GM21390 (cell line): ENCODE results near the gene LHFPL4.
"Not testable (repeated sequence)": the region's sequence is repeated elsewhere in the genome, so short reads cannot be mapped to it uniquely, and the experiment has no call there.

Experiments used
- ATAC-seq: cut with Tn5 transposase; IDR thresholded peaks from one replicate; pipeline ENCODE4 v1.9.1; 2021; ENCODE audit not compliant: unreplicated experiment

Gene LHFPL4

GRCh38 chr3:9553021-9553947 is at the start of gene LHFPL4:
Gene LHFPL4 (minus strand): TSS chr3:9553822. CDS start chr3:9552679, 1,143 bp downstream.
- no peak for ATAC-seq

- ATAC-seq, result no peak
Measured at GRCh38 chr3:9602620-9603019, 49.0 kb upstream of the LHFPL4 start.

GRCh38 chr3:9601006-9601581 is 47.5 kb upstream of the LHFPL4 start:
- ATAC-seq, result not testable (repeated sequence)

DNA sequence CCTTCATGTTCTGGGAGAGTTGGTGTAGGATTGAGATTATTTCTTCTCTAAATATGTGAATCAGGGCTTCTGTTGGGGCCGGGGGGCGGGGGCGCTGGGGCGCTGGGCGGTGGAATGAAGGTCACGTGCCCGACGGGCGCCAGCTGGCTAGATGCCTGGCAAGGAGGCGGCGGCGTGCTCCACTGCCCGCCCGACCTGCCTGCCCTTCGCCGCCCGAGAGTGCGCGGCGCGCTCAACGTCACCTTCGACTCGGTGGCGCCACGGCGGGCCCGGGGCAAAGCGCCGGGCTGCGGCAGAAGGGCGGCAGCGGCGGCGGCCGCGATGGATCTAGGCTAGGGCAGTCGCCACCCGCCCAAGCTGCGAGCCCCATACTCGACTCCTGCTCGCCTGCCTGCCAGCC is 47.0 kb upstream of the LHFPL4 start:
- ATAC-seq, result no peak

DNA sequence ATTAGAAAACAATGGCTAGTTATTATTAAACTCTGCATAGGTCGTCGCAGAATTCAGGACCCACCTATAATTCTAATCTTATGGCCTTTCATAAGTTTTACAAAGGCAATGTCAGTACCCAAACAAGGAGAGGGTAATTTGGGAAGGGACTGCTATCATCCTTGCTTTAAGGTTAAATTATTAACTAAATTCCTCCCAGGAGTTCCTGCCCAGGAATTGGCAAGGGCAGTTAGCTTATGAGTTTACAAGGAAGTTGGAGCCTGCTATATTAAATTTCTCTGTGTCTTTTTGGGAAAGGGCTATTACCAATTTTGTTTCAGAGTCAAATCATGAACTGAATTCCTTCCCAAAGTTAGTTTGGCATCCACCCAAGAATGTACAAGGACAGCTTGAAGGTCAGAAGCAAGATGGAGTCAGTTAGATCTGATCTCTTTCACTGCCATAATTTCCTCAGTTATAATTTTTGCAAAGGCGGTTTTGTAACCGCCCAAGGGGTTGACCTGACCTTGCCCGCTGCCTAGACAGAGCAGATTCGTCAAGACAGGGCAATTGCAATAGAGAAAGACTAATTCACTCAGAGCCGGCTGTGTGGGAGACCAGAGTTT is 45.3 kb upstream of the LHFPL4 start:
- no peak for ATAC-seq

DNA sequence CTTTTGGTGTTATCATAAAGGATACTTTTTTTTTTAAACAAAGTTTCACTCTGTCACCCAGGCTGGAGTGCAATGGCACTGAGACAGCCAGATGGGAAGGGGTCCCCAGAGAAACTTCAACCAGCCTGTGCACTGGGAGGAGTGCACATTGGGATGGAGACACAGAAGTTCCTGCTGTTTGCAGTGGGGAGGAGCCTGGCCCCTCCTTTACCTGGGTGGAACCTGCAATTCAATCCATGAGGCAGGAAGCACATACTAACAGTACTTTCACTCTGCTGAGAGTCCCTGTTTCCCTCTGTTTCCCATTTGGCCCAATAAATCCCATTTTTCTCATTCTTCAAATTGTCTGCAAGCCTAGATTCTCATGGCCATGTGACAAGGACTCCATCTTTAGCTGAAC is 42.3 kb upstream of the LHFPL4 start:
- no peak for ATAC-seq

- ATAC-seq, result not testable (repeated sequence)
Measured at GRCh38 chr3:9591781-9592180, 38.2 kb upstream of the LHFPL4 start.

GRCh38 chr3:9590282-9590791 is 36.7 kb upstream of the LHFPL4 start:
- ATAC-seq, result no peak

GRCh38 chr3:9583792-9584191 is 30.2 kb upstream of the LHFPL4 start:
- no peak for ATAC-seq

DNA sequence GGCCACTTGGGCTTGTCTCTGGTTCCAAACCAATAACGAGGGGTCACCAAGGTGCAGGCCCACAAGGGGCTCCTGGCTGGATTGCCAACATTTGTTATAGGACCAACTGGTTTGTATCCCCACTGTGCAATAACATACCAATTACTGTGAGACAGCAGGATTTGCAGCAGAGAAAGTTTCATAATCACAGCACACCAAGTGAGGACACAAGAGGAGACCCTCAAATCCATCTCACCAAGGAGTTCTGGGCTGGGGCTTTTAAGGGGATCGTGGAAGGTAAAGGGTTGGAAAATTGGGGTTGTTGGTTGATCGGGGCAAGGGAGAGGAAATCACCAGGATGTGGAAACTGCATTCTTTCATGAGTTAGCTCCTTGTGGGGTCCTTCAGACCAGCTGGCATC is 29.7 kb upstream of the LHFPL4 start:
- ATAC-seq, result no peak

DNA sequence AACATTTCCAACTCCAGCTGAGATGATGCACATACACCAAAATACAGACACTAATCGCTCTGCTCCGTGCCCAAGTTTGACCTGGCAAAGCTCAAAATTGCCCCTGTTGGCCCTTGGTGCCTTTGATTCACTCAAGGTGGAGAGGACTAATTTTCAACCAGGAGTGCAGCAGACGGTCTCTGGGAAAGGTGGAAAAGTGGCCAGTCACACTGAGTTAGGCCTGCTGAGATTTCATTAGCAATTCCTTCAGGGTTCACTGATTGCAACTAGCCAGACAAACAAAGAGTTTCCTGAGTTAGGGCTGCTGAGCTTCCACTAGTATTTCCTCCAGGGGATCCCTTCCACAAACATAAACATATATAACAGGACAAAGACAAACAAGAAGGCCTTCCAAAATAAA is 28.7 kb upstream of the LHFPL4 start:
- no peak for ATAC-seq

DNA sequence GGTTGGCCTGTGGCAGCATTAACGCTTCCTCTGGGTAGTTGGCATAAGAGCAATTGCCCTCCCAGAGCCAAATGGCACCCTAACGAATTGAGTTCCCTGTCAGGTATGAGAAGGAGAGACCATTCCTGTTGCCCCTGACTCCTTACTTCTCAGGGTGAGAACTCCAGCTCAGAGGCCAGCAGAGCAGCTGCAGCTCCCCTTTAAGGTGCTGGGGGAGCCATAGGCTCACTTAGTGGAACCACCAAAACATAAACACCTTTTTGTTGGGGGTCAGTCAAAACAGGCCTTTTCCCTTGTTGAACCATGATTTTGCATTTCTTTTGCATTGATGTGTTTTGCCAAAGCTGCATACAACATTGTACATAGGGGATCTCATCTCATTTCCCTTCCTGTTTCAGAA is 28.1 kb upstream of the LHFPL4 start:
- ATAC-seq, result no peak

DNA sequence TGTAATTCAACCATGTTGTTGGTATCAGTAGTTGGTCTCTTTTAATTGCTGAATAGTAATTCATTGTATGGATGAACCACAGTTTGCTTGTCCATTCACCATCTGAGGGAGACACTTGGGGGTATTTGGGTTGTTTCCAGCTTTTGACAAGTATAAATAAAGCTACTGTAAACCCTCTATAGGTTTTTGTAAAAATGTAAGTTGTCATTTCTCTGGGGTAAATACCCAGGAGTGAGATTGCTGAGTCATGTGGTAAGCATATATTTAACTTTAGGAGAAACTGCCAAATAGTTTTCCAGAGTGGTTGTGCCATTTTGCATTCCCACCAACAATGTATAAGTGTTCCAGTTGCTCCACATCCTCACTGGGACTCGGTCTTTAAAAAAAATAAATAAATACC is 15.4 kb upstream of the LHFPL4 start:
- ATAC-seq, result no peak

GRCh38 chr3:9565316-9565715 is 11.7 kb upstream of the LHFPL4 start:
- no peak for ATAC-seq

GRCh38 chr3:9563851-9564250 is 10.2 kb upstream of the LHFPL4 start:
- no peak for ATAC-seq

GRCh38 chr3:9560056-9560455 is 6.4 kb upstream of the LHFPL4 start:
- ATAC-seq, result not testable (repeated sequence)

GRCh38 chr3:9553948-9554513 is 409 bp upstream of the LHFPL4 start:
- ATAC-seq, result no peak

DNA sequence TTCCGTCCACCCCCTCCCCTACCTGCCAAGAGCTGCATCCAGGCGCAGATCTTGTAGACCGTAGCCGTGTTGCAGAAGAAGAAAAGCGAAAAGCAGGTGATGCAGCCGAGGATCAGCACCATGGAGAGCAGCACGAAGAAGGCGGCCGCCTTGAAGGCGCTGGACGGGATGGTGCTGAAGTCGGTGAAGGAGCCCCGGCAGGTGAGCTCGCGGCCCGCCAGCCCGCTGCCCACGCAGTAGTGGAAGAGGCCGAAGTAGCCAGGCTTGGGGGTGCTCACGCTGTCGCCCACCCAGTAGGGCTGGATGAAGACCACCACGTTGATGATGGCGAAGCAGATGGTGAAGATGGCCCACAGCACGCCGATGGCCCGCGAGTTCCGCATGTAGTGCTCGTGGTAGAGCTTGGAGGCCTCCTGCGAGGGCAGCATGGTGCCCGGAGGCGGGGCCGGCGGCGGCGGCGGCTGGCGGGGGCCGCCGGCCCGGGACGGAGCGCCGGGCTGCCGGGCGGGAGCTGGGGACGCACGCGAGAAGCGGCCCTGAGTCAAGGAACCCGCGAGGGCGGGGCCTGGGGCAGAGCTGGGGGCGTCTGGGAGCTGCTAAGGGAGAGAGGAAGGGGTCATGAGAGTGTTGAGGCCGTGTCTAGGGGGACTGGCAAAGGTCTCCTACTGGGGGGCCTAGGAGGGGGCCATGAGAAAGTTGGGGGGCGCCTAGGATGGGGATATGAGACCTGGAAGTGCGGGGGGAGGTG is 1.2 kb downstream of the LHFPL4 start:
- no peak for ATAC-seq

DNA sequence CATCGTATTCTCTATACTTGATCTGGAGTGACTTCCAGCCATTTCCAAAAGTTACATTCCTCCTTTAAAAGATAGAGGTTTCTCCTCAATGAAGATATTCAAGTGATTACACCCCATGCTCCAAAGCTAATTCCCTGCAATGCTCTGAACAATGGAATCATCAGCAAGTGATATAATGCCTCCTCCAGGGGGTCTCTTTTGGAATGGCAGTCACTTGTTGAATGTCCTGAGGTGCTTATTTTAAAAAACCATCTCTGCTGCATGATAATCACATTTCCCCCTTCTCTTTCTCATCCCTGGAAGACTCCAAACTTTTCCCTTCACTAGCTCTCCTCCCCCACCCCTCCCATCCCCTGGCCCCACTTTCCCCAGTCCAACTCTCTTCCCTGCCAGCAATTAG is 2.6 kb downstream of the LHFPL4 start:
- ATAC-seq, result no peak

GRCh38 chr3:9549600-9549999 is 4.0 kb downstream of the LHFPL4 start:
- ATAC-seq, result no peak

- ATAC-seq, result no peak
Measured at GRCh38 chr3:9548991-9549390, 4.6 kb downstream of the LHFPL4 start.
